ENCODE results near the gene MX2. TPM values are rescaled to one million over a fixed set of nuclear protein-coding genes. Genes with fewer than 3 reads are reported as not detected.

MX2 gene
- total and polyA plus RNA-seq, 4 donors: 0.69 to 4.7 (median 2.2) TPM

GRCh38 chr21:41402796-41403195, 41.0 kb downstream of the MX2 start:
- Histone ChIP-seq H3K27me3 (ENCODE audit: control insufficient read depth in 4 of 4, insufficient read depth in 4 of 4, low read length in 3 of 4) (no peaks in the 10 kb centered on the region), H3K27ac (ENCODE audit: low read depth in 1 of 2, low read length in 2 of 2) (no peak overlapping the region), H3K4me3 (ENCODE audit: low read depth in 1 of 3, low read length in 3 of 3) (no peak overlapping the region), H3K9me3 (ENCODE audit: control insufficient read depth in 4 of 4, low read length in 3 of 4) (no peaks in the 10 kb centered on the region), H3K36me3 (ENCODE audit: control insufficient read depth in 4 of 4, insufficient read depth in 3 of 4, low read depth in 1 of 4, low read length in 3 of 4) (peaks cover 0 to 2% (median 0%) of the 10 kb centered on the region in 4 donors), H3K4me1 (ENCODE audit: control insufficient read depth in 4 of 4, insufficient read depth in 4 of 4, low read length in 3 of 4) (no peaks in the 10 kb centered on the region), H3K9ac (ENCODE audit: low read depth in 1 of 2, low read length in 2 of 2) (no peak overlapping the region)
- DNase-seq (ENCODE audit: low spot score): no peak
- TF ChIP-seq ATF3 (IDR thresholded peaks at IDR 0.05): no peak
- TF ChIP-seq HNF4G (IDR thresholded peaks at IDR 0.05): no peak
- no peak for TF ChIP-seq REST (IDR thresholded peaks at IDR 0.05)
- TF ChIP-seq YY1 (IDR thresholded peaks at IDR 0.05): no peak
- TF ChIP-seq, protein P1, sequence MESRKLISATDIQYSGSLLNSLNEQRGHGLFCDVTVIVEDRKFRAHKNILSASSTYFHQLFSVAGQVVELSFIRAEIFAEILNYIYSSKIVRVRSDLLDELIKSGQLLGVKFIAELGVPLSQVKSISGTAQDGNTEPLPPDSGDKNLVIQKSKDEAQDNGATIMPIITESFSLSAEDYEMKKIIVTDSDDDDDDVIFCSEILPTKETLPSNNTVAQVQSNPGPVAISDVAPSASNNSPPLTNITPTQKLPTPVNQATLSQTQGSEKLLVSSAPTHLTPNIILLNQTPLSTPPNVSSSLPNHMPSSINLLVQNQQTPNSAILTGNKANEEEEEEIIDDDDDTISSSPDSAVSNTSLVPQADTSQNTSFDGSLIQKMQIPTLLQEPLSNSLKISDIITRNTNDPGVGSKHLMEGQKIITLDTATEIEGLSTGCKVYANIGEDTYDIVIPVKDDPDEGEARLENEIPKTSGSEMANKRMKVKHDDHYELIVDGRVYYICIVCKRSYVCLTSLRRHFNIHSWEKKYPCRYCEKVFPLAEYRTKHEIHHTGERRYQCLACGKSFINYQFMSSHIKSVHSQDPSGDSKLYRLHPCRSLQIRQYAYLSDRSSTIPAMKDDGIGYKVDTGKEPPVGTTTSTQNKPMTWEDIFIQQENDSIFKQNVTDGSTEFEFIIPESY (IDR thresholded peaks at IDR 0.05): no peak
- TF ChIP-seq RXRA (IDR thresholded peaks at IDR 0.05): no peak
- TF ChIP-seq FOXA1 (IDR thresholded peaks at IDR 0.05): no peak
- TF ChIP-seq, protein P2, sequence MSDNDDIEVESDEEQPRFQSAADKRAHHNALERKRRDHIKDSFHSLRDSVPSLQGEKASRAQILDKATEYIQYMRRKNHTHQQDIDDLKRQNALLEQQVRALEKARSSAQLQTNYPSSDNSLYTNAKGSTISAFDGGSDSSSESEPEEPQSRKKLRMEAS (IDR thresholded peaks at IDR 0.05): no peak
- no peak for TF ChIP-seq NR2F2 (IDR thresholded peaks at IDR 0.05)
- WGBS: 94% methylated on average over 10 of the region's 10 CpGs

DNA sequence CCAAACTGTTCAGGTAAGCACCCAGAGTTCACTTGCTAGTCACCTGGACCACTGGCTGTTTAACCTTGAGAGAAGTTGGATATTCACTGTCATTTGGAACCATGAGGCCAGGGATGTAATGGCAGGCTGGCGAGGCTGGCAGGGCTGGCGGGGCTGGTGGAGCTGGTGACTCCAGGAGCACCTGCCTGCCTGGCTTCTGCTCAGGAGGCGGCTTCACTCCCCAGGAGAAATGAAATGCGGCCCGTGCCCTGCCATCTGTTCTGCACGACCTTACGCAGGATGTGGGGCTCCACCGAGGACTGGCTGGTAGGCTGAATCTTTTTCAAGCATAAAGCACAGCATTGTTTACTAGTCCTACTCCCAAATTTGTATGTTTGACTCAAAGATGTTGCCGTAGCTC, 41.5 kb downstream of the MX2 start:
- no peak for DNase-seq (ENCODE audit: low spot score)
- WGBS: 95% methylated on average over 9 of the region's 9 CpGs
- H3K36me3 ChIP-seq (ENCODE audit: control insufficient read depth in 4 of 4, insufficient read depth in 3 of 4, low read depth in 1 of 4, low read length in 3 of 4): peaks cover 0 to 2% (median under 1%) of the 10 kb centered on the region in 4 donors

More for the DNA sequence above, 41.5 kb downstream of the MX2 start:
- no peak overlapping the region for H3K9ac ChIP-seq (ENCODE audit: low read depth in 1 of 2, low read length in 2 of 2)
- H3K27ac ChIP-seq (ENCODE audit: low read depth in 1 of 2, low read length in 2 of 2): no peak overlapping the region
- no peaks in the 10 kb centered on the region for H3K4me1 ChIP-seq (ENCODE audit: control insufficient read depth in 4 of 4, insufficient read depth in 4 of 4, low read length in 3 of 4)
- no peak overlapping the region for H3K4me3 ChIP-seq (ENCODE audit: low read depth in 1 of 3, low read length in 3 of 3)
- no peaks in the 10 kb centered on the region for H3K27me3 ChIP-seq (ENCODE audit: control insufficient read depth in 4 of 4, insufficient read depth in 4 of 4, low read length in 3 of 4)
- TF ChIP-seq EGR1 (IDR thresholded peaks at IDR 0.05; ENCODE audit: low read depth in 2 of 2) (no peak), FOXA1 (IDR thresholded peaks at IDR 0.05) (no peak), CTCF (IDR thresholded peaks at IDR 0.05; ENCODE audit: low read depth, low read length, missing input control) (no peak), FOXA2 (IDR thresholded peaks at IDR 0.05) (no peak), GABPA (IDR thresholded peaks at IDR 0.05 in 1 of 2, conservative IDR thresholded peaks at IDR 0.05 in 1 of 2) (no peak), NR2F2 (IDR thresholded peaks at IDR 0.05) (no peak), TAF1 (conservative IDR thresholded peaks at IDR 0.05) (no peak), HNF4G (IDR thresholded peaks at IDR 0.05) (no peak), ATF3 (IDR thresholded peaks at IDR 0.05) (no peak), REST (IDR thresholded peaks at IDR 0.05) (no peak), SP1 (IDR thresholded peaks at IDR 0.05) (no peak), RXRA (IDR thresholded peaks at IDR 0.05) (no peak), JUND (IDR thresholded peaks at IDR 0.05) (no peak)
- TF ChIP-seq, protein P2 (IDR thresholded peaks at IDR 0.05): no peak
- TF ChIP-seq, protein P1 (IDR thresholded peaks at IDR 0.05): no peak
- H3K9me3 ChIP-seq (ENCODE audit: control insufficient read depth in 4 of 4, low read length in 3 of 4): no peaks in the 10 kb centered on the region
